HG03066 (cell line): ENCODE measurements around the gene MYADM.
"Not testable (repeated sequence)": the region's sequence is repeated elsewhere in the genome, so short reads cannot be mapped to it uniquely, and the experiment has no call there.

Experiments
- ATAC-seq: cut with Tn5 transposase; IDR thresholded peaks from one replicate; pipeline ENCODE4 v1.9.1; 2021; ENCODE audit warnings: low read depth; ENCODE audit not compliant: unreplicated experiment

The MYADM gene

GRCh38 chr19:53868091-53868891 is 608 bp downstream of the MYADM start:
- ATAC-seq: no peak

GRCh38 chr19:53868892-53869804 is 1.5 kb downstream of the MYADM start:
- peak; percentile 37 for ATAC-seq

GRCh38 chr19:53869805-53870484 is 2.3 kb downstream of the MYADM start:
- not testable (repeated sequence) for ATAC-seq

- ATAC-seq: no peak
Observed at GRCh38 chr19:53870485-53870844, 2.8 kb downstream of the MYADM start.

- ATAC-seq: no peak
Observed at GRCh38 chr19:53871454-53871853, 3.8 kb downstream of the MYADM start.

GRCh38 chr19:53872762-53873161 is 5.1 kb downstream of the MYADM start:
- ATAC-seq: no peak

GRCh38 chr19:53873773-53874605 is 6.3 kb downstream of the MYADM start:
- ATAC-seq: no peak

- ATAC-seq: no peak
Observed at GRCh38 chr19:53874606-53874990, 6.9 kb downstream of the MYADM start.

- no peak for ATAC-seq
Observed at GRCh38 chr19:53875602-53876325, 8.1 kb downstream of the MYADM start.

- no peak for ATAC-seq
Observed at GRCh38 chr19:53876651-53877224, 9.1 kb downstream of the MYADM start.

GRCh38 chr19:53877361-53877766 is 9.7 kb downstream of the MYADM start:
- ATAC-seq: no peak

GRCh38 chr19:53878776-53879139 is 11.1 kb downstream of the MYADM start:
- no peak for ATAC-seq

- peak; percentile 78 for ATAC-seq
Observed at GRCh38 chr19:53879140-53880081, 11.7 kb downstream of the MYADM start.

- no peak for ATAC-seq
Observed at GRCh38 chr19:53880711-53881481, 13.2 kb downstream of the MYADM start.

GRCh38 chr19:53881482-53882390 is 14.1 kb downstream of the MYADM start, which contains the start of gene PRKCG:
PRKCG (plus strand) TSS chr19:53882197; CDS start chr19:53882495, 298 bp downstream.
- ATAC-seq: no peak

GRCh38 chr19:53882391-53883050 is 14.8 kb downstream of the MYADM start:
- ATAC-seq: no peak
